Kidney (tissue), 14 donors: ENCODE data around the gene C19orf47. TPM values are rescaled to one million over a fixed set of nuclear protein-coding genes. Genes with fewer than 3 reads are reported as not detected.

Source experiments
- DNase-seq, 5 donors: peaks; one replicate each; pipeline ENCODE4 v3.0.0-alpha.2; 2013 to 2020
- FAIRE-seq: peaks from 2 replicates; lab custom pipeline; 2012; peaks lifted over from hg19 to GRCh38; lab: Jason Lieb, UNC
- H3K27ac ChIP-seq, 2 donors: one replicate each; pipeline ENCODE4 v1.7.0; 2013; ENCODE audit warnings: low read depth in 2 of 2, low read length in 2 of 2, inconsistent platforms in 1 of 2
- H3K27me3 ChIP-seq: one replicate; pipeline ENCODE4 v1.7.1; 2013; ENCODE audit warnings: low read length, inconsistent platforms; ENCODE audit not compliant: control insufficient read depth, insufficient read depth
- H3K36me3 ChIP-seq, 3 donors: one replicate each; pipeline versions ENCODE4 v1.7.0 to v1.7.1; 2013; ENCODE audit warnings: low read length in 3 of 3, control low read depth in 1 of 3, inconsistent platforms in 1 of 3; ENCODE audit not compliant: insufficient read depth in 3 of 3, control insufficient read depth in 2 of 3
- H3K4me1 ChIP-seq, 3 donors: one replicate each; pipeline versions ENCODE4 v1.7.0 to v1.7.1; 2013; ENCODE audit warnings: low read length in 3 of 3, inconsistent platforms in 1 of 3, low read depth in 1 of 3; ENCODE audit not compliant: control insufficient read depth in 2 of 3, insufficient read depth in 2 of 3
- H3K4me3 ChIP-seq, 3 donors: one replicate each; pipeline versions ENCODE4 v1.7.0 to v1.8.1; 2013; ENCODE audit warnings: low read length in 3 of 3, control low read depth in 1 of 3, inconsistent platforms in 1 of 3
- H3K9ac ChIP-seq, 3 donors: one replicate each; pipeline versions ENCODE4 v1.7.0 to v1.7.1; 2013; ENCODE audit warnings: low read length in 3 of 3, control low read depth in 1 of 3, inconsistent platforms in 1 of 3
- H3K9me3 ChIP-seq, 3 donors: one replicate each; pipeline versions ENCODE4 v1.7.0 to v1.7.1; 2013; ENCODE audit warnings: low read length in 3 of 3, control low read depth in 1 of 3, inconsistent platforms in 1 of 3; ENCODE audit not compliant: control insufficient read depth in 2 of 3, insufficient read depth in 1 of 3
- intact Hi-C: fragments of 100-400 bp; cut with DNase I; formaldehyde crosslinking; loops from one replicate; pipeline ENCODE4 v1.11.1; 2022
- polyA plus RNA-seq: library from polyadenylated mRNA; stranded (reverse); fragments of 350-450 nt; fragmentation: Illumina TruSeq; extraction: RNeasy Lipid Tissue Mini Kit (QIAGEN cat#74804); gene quantifications from one replicate; pipeline ENCODE4 v1.2.3, GENCODE V29; 2014; ENCODE audit warnings: low read depth, low replicate concordance; ENCODE audit not compliant: insufficient read depth
- total RNA-seq: library from RNA; stranded (reverse); fragmentation: NEBNext Ultra II Directional; extraction: Animal tissue kit (Norgen Biotek cat#: 25700); gene quantifications from one replicate; pipeline ENCODE4 v1.2.1, GENCODE V29; 2021
- TF ChIP-seq, protein P1 (sequence below): IDR thresholded peaks from 3 replicates; pipeline ENCODE4 v1.5.1; 2012; ENCODE audit warnings: mild to moderate bottlenecking, moderate library complexity, borderline replicate concordance; ENCODE audit not compliant: insufficient read depth; ENCODE audit errors: extremely low read depth
- donor health status: control.
- donor health status: control.
- donor health status: control.
- donor health status: control.
- donor health status: control.
- donor health status: DM: yes; HTN: yes; CAD: no.
- donor health status: Normal renal cell carcinoma (clear cell type).

The C19orf47 gene
- total and polyA plus RNA-seq, 2 donors from 2014 or later = 12.9 to 13.0 TPM

DNA sequence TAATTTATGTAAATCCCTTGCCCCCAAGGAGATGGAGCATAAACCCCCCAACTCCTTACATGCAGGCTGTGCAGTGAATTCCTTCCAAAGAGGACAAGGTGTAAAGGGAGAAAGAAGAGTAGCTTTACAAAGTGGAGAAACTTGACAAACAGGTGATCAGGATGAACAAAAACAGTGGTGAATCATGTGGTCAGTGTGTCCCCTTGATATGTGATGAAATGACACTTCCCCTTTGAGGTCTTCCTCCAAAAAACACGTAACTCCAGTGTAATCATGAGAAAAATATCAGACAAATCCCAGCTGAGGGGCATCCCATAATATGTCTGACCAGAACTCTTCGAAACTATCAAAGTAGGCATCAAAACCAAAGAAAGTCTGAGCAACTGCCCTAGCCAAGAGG lies 33.5 kb downstream of the C19orf47 start:
- Histone ChIP-seq H3K9me3 (no peaks in the 10 kb centered on the region), H3K27ac (no peak overlapping the region), H3K4me1 (no peaks in the 10 kb centered on the region), H3K9ac (no peak overlapping the region), H3K4me3 (no peak overlapping the region), H3K36me3 (no peaks in the 10 kb centered on the region), H3K27me3 (no peaks in the 10 kb centered on the region)
- intact Hi-C loops = no loop called here
- DNase-seq = no peak
- no peak for FAIRE-seq
- TF ChIP-seq, protein P1, sequence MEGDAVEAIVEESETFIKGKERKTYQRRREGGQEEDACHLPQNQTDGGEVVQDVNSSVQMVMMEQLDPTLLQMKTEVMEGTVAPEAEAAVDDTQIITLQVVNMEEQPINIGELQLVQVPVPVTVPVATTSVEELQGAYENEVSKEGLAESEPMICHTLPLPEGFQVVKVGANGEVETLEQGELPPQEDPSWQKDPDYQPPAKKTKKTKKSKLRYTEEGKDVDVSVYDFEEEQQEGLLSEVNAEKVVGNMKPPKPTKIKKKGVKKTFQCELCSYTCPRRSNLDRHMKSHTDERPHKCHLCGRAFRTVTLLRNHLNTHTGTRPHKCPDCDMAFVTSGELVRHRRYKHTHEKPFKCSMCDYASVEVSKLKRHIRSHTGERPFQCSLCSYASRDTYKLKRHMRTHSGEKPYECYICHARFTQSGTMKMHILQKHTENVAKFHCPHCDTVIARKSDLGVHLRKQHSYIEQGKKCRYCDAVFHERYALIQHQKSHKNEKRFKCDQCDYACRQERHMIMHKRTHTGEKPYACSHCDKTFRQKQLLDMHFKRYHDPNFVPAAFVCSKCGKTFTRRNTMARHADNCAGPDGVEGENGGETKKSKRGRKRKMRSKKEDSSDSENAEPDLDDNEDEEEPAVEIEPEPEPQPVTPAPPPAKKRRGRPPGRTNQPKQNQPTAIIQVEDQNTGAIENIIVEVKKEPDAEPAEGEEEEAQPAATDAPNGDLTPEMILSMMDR = no peak

DNA sequence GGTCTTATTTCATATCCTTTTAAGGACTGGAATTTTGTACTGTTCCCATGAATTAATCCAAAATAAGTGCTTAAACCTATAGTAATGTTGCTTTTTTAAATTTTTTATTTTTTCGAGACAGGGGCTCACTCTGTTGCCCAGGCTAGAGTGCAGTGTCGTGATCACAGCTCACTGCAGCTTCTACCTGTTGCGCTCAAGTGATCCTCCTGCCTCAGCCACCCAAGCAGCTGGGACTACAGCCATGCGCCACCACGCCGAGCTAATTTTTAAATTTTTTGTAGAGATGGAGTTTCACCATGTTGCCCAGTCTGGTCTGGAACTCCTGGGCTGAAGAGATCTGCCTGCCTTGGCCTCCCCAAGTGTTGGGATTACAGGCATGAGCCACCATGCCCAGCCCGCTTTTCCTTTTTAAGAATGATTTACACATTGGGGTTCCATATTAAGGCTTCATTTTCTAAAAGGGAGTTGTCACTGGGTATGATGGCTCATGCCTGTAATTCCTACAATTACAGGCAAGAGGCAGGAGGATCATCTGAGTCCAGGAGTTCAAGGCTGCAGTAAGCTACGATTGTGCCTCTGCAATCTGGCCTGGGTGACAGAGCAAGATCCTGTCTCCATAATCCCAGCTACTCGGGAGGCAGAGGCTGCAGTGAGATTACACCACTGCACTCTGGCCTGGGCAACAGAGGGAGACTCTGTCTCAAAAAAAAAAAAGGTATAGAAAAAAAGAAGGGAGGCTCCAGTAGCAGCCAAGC lies 34.8 kb downstream of the C19orf47 start:
- DNase-seq (no peak), FAIRE-seq (no peak)
- H3K27me3 ChIP-seq = no peaks in the 10 kb centered on the region
- H3K9me3 ChIP-seq = no peaks in the 10 kb centered on the region
- H3K4me3 ChIP-seq = no peak overlapping the region
- TF ChIP-seq, protein P1 = no peak
- no peaks in the 10 kb centered on the region for H3K36me3 ChIP-seq
- no peak overlapping the region for H3K27ac ChIP-seq
- intact Hi-C loops = no loop called here
- no peaks in the 10 kb centered on the region for H3K4me1 ChIP-seq
- no peak overlapping the region for H3K9ac ChIP-seq

DNA sequence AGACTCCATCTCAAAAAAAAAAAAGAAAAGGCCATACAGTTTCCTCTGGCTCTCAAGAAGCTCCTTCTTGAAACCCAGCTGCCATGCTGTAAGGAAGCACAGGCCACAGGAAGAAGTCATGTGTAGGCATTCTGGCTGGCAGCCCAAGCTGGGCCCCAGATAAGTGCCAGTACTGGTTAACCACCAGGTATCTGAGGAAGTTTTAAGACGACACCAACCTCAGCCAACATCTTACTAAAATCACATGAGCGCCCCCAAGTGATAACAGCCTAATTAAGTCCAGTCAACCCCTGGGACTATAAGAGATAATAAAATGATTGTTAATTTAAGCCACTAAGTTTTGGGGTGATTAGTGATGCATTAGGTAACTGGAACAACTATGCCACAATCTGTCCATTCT lies 35.7 kb downstream of the C19orf47 start:
- no peak overlapping the region for H3K4me3 ChIP-seq
- H3K27me3 ChIP-seq = no peaks in the 10 kb centered on the region
- H3K4me1 ChIP-seq = no peaks in the 10 kb centered on the region
- no peaks in the 10 kb centered on the region for H3K36me3 ChIP-seq
- intact Hi-C loops = no loop called here
- H3K9me3 ChIP-seq = no peaks in the 10 kb centered on the region
- H3K27ac ChIP-seq = no peak overlapping the region
- FAIRE-seq (no peak), DNase-seq (no peak)
- TF ChIP-seq, protein P1 = no peak
- no peak overlapping the region for H3K9ac ChIP-seq
